Measurements from ENCODE around the gene NDUFAF8. TPM values are rescaled to one million over a fixed set of nuclear protein-coding genes. Genes with fewer than 3 reads are reported as not detected.

Gene NDUFAF8, protein sequence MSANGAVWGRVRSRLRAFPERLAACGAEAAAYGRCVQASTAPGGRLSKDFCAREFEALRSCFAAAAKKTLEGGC
- polyA plus RNA-seq (2011; rRNA removed) (198 and 308 TPM in 2 replicates), polyA plus RNA-seq (2017; fragmentation: RNase III; extraction: RNeasy Plus Mini Kit Qiagen cat#74134 plus additional on column Dnase treatment) (173 to 192 TPM (median 179 TPM) in 3 replicates), polyA minus RNA-seq (2011; rRNA and poly(A)+ RNA removed) (24.9 and 39.2 TPM in 2 replicates)
- 178 and 226 TPM in 2 replicates for polyA plus RNA-seq (2012; cell fraction: cytosol; rRNA removed)
- 66.7 and 81.5 TPM in 2 replicates for polyA plus RNA-seq (2012; cell fraction: nucleus; rRNA removed)

DNA sequence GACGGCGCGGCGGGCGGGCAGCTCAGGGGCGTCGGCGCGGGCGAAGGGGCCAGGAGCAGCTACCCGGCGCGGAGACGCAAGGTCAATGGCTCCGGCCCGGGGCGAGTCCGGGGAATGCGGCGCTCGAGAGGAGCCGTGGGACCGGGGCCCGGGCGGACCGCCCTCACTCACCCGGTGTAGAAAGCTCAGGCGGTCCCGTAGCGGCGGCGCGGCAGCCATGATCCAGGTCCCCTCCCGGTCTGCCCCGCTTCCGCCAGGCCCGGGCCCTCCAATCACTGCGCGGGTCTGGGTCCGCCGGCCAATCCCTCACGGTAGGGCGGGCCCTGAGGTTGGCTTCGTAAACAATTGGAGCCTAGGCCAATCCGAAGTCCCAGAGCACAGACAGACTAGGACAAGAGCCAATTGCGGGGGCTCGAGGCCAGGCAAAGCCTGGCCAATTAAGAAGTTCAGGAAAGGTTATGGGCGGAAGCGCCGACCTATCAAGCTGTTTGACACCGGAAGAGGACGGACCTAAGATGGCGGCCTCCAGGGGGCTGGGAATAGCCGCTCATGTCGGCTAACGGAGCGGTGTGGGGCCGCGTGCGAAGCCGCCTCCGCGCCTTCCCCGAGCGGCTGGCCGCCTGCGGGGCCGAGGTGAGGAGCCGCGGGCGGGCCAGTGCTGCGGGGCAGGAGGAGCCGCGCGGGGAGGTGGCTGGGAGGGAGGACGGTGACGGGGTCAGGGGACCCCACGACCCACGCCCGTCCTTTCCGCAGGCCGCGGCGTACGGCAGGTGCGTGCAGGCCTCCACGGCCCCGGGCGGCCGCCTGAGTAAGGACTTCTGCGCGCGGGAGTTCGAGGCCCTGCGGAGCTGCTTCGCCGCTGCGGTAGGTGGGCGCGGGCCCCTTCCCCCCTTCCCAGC is at the start of gene NDUFAF8, which contains the start of gene TEPSIN:
Gene NDUFAF8, plus strand, starts transcription at position 504 of the 899 bp plus-strand sequence. Its CDS starts 46 bp downstream, at position 550.
Gene TEPSIN, minus strand, starts transcription at position 241 of the 899 bp plus-strand sequence. Its CDS starts 22 bp downstream, at position 219.
- Histone ChIP-seq H3K4me1 (peaks cover 19% of the 10 kb centered on the region), H3K4me3 (peak within 1 kb of the TSS; percentile 80), H3K27ac (peak within 1 kb of the TSS; percentile 91 to 94), H3K4me2 (peak within 1 kb of the TSS; percentile 85), H3K9me3 (no peaks in the 10 kb centered on the region)
- under 1% methylated on average over 61 of the region's 100 CpGs for WGBS (ENCODE audit: missing lambda C conversion rate)
- FAIRE-seq (peak; percentile 98), DNase-seq (ENCODE audit: low read depth in 1 of 2, low spot score in 1 of 2) (peak; percentile 100), ATAC-seq (peak; percentile 88 to 97)
- ChIA-PET POLR2A (interaction anchor here (0.6 to 1.5 kb wide), 14 partner anchors 9 to 280 kb away, joined by 3 to 23 read pairs (median 3); partner anchors contain the start of genes BAHCC1 and CEP131), CTCF (interaction anchor here (1.0 to 13.0 kb wide), 9 partner anchors 8 to 215 kb away, joined by 3 to 153 read pairs (median 5); no protein-coding TSS in a partner anchor)
- TF ChIP-seq NPAS2 (CRISPR knock-in tag; IDR thresholded peaks at IDR 0.05; ENCODE audit: borderline replicate concordance): no peak
- TF ChIP-seq RFX5 (IDR thresholded peaks at IDR 0.05): peak; percentile 67
- TF ChIP-seq, protein P1, sequence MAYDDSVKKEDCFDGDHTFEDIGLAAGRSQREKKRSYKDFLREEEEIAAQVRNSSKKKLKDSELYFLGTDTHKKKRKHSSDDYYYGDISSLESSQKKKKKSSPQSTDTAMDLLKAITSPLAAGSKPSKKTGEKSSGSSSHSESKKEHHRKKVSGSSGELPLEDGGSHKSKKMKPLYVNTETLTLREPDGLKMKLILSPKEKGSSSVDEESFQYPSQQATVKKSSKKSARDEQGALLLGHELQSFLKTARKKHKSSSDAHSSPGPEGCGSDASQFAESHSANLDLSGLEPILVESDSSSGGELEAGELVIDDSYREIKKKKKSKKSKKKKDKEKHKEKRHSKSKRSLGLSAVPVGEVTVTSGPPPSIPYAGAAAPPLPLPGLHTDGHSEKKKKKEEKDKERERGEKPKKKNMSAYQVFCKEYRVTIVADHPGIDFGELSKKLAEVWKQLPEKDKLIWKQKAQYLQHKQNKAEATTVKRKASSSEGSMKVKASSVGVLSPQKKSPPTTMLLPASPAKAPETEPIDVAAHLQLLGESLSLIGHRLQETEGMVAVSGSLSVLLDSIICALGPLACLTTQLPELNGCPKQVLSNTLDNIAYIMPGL (CRISPR knock-in tag; IDR thresholded peaks at IDR 0.05; ENCODE audit: borderline replicate concordance): no peak; the same call in 1 of the 2 replicates
- TF ChIP-seq KDM1A (IDR thresholded peaks at IDR 0.05; ENCODE audit: low read depth): no peak
- TF ChIP-seq, protein P2, sequence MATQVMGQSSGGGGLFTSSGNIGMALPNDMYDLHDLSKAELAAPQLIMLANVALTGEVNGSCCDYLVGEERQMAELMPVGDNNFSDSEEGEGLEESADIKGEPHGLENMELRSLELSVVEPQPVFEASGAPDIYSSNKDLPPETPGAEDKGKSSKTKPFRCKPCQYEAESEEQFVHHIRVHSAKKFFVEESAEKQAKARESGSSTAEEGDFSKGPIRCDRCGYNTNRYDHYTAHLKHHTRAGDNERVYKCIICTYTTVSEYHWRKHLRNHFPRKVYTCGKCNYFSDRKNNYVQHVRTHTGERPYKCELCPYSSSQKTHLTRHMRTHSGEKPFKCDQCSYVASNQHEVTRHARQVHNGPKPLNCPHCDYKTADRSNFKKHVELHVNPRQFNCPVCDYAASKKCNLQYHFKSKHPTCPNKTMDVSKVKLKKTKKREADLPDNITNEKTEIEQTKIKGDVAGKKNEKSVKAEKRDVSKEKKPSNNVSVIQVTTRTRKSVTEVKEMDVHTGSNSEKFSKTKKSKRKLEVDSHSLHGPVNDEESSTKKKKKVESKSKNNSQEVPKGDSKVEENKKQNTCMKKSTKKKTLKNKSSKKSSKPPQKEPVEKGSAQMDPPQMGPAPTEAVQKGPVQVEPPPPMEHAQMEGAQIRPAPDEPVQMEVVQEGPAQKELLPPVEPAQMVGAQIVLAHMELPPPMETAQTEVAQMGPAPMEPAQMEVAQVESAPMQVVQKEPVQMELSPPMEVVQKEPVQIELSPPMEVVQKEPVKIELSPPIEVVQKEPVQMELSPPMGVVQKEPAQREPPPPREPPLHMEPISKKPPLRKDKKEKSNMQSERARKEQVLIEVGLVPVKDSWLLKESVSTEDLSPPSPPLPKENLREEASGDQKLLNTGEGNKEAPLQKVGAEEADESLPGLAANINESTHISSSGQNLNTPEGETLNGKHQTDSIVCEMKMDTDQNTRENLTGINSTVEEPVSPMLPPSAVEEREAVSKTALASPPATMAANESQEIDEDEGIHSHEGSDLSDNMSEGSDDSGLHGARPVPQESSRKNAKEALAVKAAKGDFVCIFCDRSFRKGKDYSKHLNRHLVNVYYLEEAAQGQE (IDR thresholded peaks at IDR 0.05): peak; percentile 36; the same call in 1 of the 2 replicates
- no peak for TF ChIP-seq CBX8 (IDR thresholded peaks at IDR 0.05)
- no peak for TF ChIP-seq EP300 (IDR thresholded peaks at IDR 0.05)
- TF ChIP-seq, protein P3, sequence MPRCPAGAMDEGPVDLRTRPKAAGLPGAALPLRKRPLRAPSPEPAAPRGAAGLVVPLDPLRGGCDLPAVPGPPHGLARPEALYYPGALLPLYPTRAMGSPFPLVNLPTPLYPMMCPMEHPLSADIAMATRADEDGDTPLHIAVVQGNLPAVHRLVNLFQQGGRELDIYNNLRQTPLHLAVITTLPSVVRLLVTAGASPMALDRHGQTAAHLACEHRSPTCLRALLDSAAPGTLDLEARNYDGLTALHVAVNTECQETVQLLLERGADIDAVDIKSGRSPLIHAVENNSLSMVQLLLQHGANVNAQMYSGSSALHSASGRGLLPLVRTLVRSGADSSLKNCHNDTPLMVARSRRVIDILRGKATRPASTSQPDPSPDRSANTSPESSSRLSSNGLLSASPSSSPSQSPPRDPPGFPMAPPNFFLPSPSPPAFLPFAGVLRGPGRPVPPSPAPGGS (IDR thresholded peaks at IDR 0.05): peak; percentile 25; the same call in 1 of the 3 replicates
- TF ChIP-seq JUN (IDR thresholded peaks at IDR 0.05): peak; percentile 81 to 82; a peak in 4 of 5 replicates
- no peak for TF ChIP-seq POLR2AphosphoS2 (conservative IDR thresholded peaks at IDR 0.05; ENCODE audit: low read length)
- TF ChIP-seq, protein P4, sequence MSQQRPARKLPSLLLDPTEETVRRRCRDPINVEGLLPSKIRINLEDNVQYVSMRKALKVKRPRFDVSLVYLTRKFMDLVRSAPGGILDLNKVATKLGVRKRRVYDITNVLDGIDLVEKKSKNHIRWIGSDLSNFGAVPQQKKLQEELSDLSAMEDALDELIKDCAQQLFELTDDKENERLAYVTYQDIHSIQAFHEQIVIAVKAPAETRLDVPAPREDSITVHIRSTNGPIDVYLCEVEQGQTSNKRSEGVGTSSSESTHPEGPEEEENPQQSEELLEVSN (IDR thresholded peaks at IDR 0.05; ENCODE audit: borderline replicate concordance, low read depth): no peak
- TF ChIP-seq KDM5A (IDR thresholded peaks at IDR 0.05): peak; percentile 92
- peak; percentile 92; the same call in 1 of the 2 replicates for TF ChIP-seq PHF8 (IDR thresholded peaks at IDR 0.05; ENCODE audit: borderline replicate concordance, low read depth)
- 0 out of 2 replicates have a peak, but pooled peaks have one; percentile 5 for TF ChIP-seq HOXB5 (CRISPR knock-in tag; IDR thresholded peaks at IDR 0.05)
- TF ChIP-seq NFE2L2 (conservative IDR thresholded peaks at IDR 0.05; ENCODE audit: low read length): no peak
- no peak for TF ChIP-seq ZSCAN20 (CRISPR knock-in tag; IDR thresholded peaks at IDR 0.05)
- TF ChIP-seq, protein P5, sequence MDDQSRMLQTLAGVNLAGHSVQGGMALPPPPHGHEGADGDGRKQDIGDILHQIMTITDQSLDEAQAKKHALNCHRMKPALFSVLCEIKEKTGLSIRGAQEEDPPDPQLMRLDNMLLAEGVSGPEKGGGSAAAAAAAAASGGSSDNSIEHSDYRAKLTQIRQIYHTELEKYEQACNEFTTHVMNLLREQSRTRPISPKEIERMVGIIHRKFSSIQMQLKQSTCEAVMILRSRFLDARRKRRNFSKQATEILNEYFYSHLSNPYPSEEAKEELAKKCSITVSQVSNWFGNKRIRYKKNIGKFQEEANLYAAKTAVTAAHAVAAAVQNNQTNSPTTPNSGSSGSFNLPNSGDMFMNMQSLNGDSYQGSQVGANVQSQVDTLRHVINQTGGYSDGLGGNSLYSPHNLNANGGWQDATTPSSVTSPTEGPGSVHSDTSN (IDR thresholded peaks at IDR 0.05): peak; percentile 97
- 0 out of 2 replicates have a peak, but pooled peaks have one; percentile 10 for TF ChIP-seq MYC (IDR thresholded peaks at IDR 0.05; ENCODE audit: borderline replicate concordance, low read length)
- no peak for TF ChIP-seq HOXA7 (CRISPR knock-in tag; IDR thresholded peaks at IDR 0.05)
- TF ChIP-seq POLR2A (IDR thresholded peaks at IDR 0.05; ENCODE audit: low read length): peak; percentile 56
- peak; percentile 40 for TF ChIP-seq CHD2 (IDR thresholded peaks at IDR 0.05; ENCODE audit: low read length, partially characterized antibody)
- no peak for TF ChIP-seq RNF2 (IDR thresholded peaks at IDR 0.05; ENCODE audit: borderline replicate concordance, low read depth)
- TF ChIP-seq, protein P6, sequence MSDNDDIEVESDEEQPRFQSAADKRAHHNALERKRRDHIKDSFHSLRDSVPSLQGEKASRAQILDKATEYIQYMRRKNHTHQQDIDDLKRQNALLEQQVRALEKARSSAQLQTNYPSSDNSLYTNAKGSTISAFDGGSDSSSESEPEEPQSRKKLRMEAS (IDR thresholded peaks at IDR 0.05): 0 out of 2 replicates have a peak, but pooled peaks have one; percentile 47
- no peak for TF ChIP-seq JUNB (IDR thresholded peaks at IDR 0.05)
